ENCODE results near the gene CD72. TPM values are rescaled to one million over a fixed set of nuclear protein-coding genes. Genes with fewer than 3 reads are reported as not detected.
A peak's percentile ranks its signal among the peaks of the same experiment; 100 is the strongest.

The CD72 gene
- total RNA-seq, 1 donor from 2014 or later: 0.56 TPM

GRCh38 chr9:35604578-35605350 lies 13.4 kb downstream of the CD72 start, which contains the start of gene TESK1:
Gene TESK1, plus strand, starts transcription at chr9:35605262. Its CDS starts 358 bp downstream, at chr9:35605620.
- peak within 1 kb of the TSS; percentile 96 for H2AFZ ChIP-seq (replicated peaks)
- peak within 1 kb of the TSS; percentile 86 for H3K4me3 ChIP-seq
- H3K9me3 Mint-ChIP-seq: no peaks in the 10 kb centered on the region
- peaks cover 23% of the 10 kb centered on the region for H4K20me1 ChIP-seq (ENCODE audit: low read depth)
- peaks cover 14% of the 10 kb centered on the region for H3K36me3 Mint-ChIP-seq
- peak; percentile 96 for DNase-seq (ENCODE audit: low spot score)
- peaks cover 14% of the 10 kb centered on the region for H3F3A ChIP-seq (ENCODE audit: low read depth)
- peak within 1 kb of the TSS; percentile 89 for H3K27ac Mint-ChIP-seq
- TF ChIP-seq EZH2 (IDR thresholded peaks at IDR 0.05): peak; percentile 25
- no peak for TF ChIP-seq CTCF (IDR thresholded peaks at IDR 0.05)
- TF ChIP-seq EZH2phosphoT487 (IDR thresholded peaks at IDR 0.05): no peak
- H3K4me3 Mint-ChIP-seq: peak within 1 kb of the TSS; percentile 98
- peak within 1 kb of the TSS; percentile 57 for H3K9ac ChIP-seq
- peaks cover 25% of the 10 kb centered on the region for H3K4me1 Mint-ChIP-seq
- no peak within 1 kb of the TSS for H3K27ac ChIP-seq
- H3K36me3 ChIP-seq: no peaks in the 10 kb centered on the region
- H3K27me3 ChIP-seq: no peaks in the 10 kb centered on the region
- H3K9me3 ChIP-seq (ENCODE audit: low read depth): no peaks in the 10 kb centered on the region
- H3K4me2 ChIP-seq: peak within 1 kb of the TSS; percentile 88
- peaks cover 15% of the 10 kb centered on the region for H3K4me1 ChIP-seq
- peaks cover 10% of the 10 kb centered on the region for H3K27me3 Mint-ChIP-seq (ENCODE audit: insufficient read depth, low read depth)
- peaks cover 18% of the 10 kb centered on the region for H3K79me2 ChIP-seq (ENCODE audit: low read depth)

- DNase-seq (ENCODE audit: low spot score): peak; percentile 100
- Histone ChIP-seq H2AFZ (replicated peaks) (peak overlapping the region; percentile 96), H3K27ac (no peak overlapping the region), H3K4me2 (peak overlapping the region; percentile 85), H3F3A (ENCODE audit: low read depth) (peaks cover 14% of the 10 kb centered on the region), H3K27me3 (no peaks in the 10 kb centered on the region), H3K4me1 (peaks cover 15% of the 10 kb centered on the region), H3K4me3 (peak overlapping the region; percentile 86), H3K36me3 (no peaks in the 10 kb centered on the region), H3K9me3 (ENCODE audit: low read depth) (no peaks in the 10 kb centered on the region), H3K79me2 (ENCODE audit: low read depth) (peaks cover 18% of the 10 kb centered on the region), H3K9ac (no peak overlapping the region), H4K20me1 (ENCODE audit: low read depth) (peaks cover 23% of the 10 kb centered on the region)
- peak overlapping the region; percentile 89 for H3K27ac Mint-ChIP-seq
- H3K36me3 Mint-ChIP-seq: peaks cover 14% of the 10 kb centered on the region
- TF ChIP-seq CTCF (IDR thresholded peaks at IDR 0.05) (peak; percentile 87), EZH2phosphoT487 (IDR thresholded peaks at IDR 0.05) (no peak)
- no peaks in the 10 kb centered on the region for H3K9me3 Mint-ChIP-seq
- H3K4me3 Mint-ChIP-seq: peak overlapping the region; percentile 98
- H3K27me3 Mint-ChIP-seq (ENCODE audit: insufficient read depth, low read depth): peaks cover 10% of the 10 kb centered on the region
- peaks cover 25% of the 10 kb centered on the region for H3K4me1 Mint-ChIP-seq
Measured at GRCh38 chr9:35603986-35604577, 14.1 kb downstream of the CD72 start.

- H3K27ac Mint-ChIP-seq: peak overlapping the region; percentile 8
- H3K9me3 Mint-ChIP-seq: no peaks in the 10 kb centered on the region
- no peak for TF ChIP-seq EZH2phosphoT487 (IDR thresholded peaks at IDR 0.05)
- TF ChIP-seq CTCF (IDR thresholded peaks at IDR 0.05): no peak
- no peak for TF ChIP-seq EZH2 (IDR thresholded peaks at IDR 0.05)
- Histone ChIP-seq H3K4me2 (peak overlapping the region; percentile 77), H3K9me3 (ENCODE audit: low read depth) (no peaks in the 10 kb centered on the region), H3F3A (ENCODE audit: low read depth) (peaks cover 14% of the 10 kb centered on the region), H3K27ac (no peak overlapping the region), H3K4me1 (peaks cover 15% of the 10 kb centered on the region), H4K20me1 (ENCODE audit: low read depth) (peaks cover 23% of the 10 kb centered on the region), H3K36me3 (no peaks in the 10 kb centered on the region), H3K27me3 (no peaks in the 10 kb centered on the region), H2AFZ (replicated peaks) (peak overlapping the region; percentile 88), H3K9ac (peak overlapping the region; percentile 25), H3K79me2 (ENCODE audit: low read depth) (peaks cover 18% of the 10 kb centered on the region), H3K4me3 (peak overlapping the region; percentile 47)
- peaks cover 12% of the 10 kb centered on the region for H3K36me3 Mint-ChIP-seq
- peaks cover 10% of the 10 kb centered on the region for H3K27me3 Mint-ChIP-seq (ENCODE audit: insufficient read depth, low read depth)
- H3K4me1 Mint-ChIP-seq: peaks cover 25% of the 10 kb centered on the region
- H3K4me3 Mint-ChIP-seq: peak overlapping the region; percentile 98
- no peak for DNase-seq (ENCODE audit: low spot score)
Measured at GRCh38 chr9:35603506-35603985, 14.7 kb downstream of the CD72 start.

Data from neural progenitor cell (in vitro differentiated cells).